Body of pancreas (tissue), 4 donors: ENCODE data around the gene DAO.

Experiments
- POLR2A ChIP-seq, 3 donors: fragments of 450-650 bp; IDR thresholded peaks; one replicate each; pipeline ENCODE4 v1.6.1; 2016; ENCODE audit warnings: antibody characterized with exemption in 3 of 3, mild to moderate bottlenecking in 2 of 3
- TF ChIP-seq, protein P1 (sequence below), 7 experiments: fragments of 450-650 bp in 4 of 7; fragments of 200-600 bp in 3 of 7; sonication (generic) in 3 of 7; IDR thresholded peaks; one replicate each; pipeline ENCODE4 v1.5.1; 2016 to 2019; ENCODE audit warnings: antibody characterized with exemption in 7 of 7

DNA sequence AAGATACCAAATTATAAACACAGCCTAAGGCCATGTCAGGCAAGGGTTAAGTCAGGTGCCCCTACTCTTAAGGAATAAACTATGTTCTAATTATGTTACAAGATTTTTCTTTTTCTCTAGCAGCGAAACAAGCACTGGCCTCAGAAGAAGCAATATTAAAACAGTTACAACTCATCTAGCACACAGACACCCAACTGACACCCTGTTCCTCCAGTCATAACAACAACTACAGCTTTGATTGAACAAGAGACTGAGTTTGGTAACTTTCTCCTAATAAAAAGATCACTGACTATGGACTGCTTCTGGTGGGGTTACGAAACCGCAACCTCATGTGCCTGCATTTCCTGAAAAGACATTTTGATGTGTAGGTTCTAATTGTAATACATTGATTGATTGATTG is 3.3 kb upstream of the DAO start:
- TF ChIP-seq, protein P1, sequence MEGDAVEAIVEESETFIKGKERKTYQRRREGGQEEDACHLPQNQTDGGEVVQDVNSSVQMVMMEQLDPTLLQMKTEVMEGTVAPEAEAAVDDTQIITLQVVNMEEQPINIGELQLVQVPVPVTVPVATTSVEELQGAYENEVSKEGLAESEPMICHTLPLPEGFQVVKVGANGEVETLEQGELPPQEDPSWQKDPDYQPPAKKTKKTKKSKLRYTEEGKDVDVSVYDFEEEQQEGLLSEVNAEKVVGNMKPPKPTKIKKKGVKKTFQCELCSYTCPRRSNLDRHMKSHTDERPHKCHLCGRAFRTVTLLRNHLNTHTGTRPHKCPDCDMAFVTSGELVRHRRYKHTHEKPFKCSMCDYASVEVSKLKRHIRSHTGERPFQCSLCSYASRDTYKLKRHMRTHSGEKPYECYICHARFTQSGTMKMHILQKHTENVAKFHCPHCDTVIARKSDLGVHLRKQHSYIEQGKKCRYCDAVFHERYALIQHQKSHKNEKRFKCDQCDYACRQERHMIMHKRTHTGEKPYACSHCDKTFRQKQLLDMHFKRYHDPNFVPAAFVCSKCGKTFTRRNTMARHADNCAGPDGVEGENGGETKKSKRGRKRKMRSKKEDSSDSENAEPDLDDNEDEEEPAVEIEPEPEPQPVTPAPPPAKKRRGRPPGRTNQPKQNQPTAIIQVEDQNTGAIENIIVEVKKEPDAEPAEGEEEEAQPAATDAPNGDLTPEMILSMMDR (IDR thresholded peaks at IDR 0.05), result no peak
- TF ChIP-seq POLR2A (IDR thresholded peaks at IDR 0.05), result no peak
